Lower leg skin (tissue), 3 donors: ENCODE results near the gene COX6B1.

Experiments used
- POLR2A ChIP-seq, 2 donors: fragments of 450-650 bp; IDR thresholded peaks; one replicate each; pipeline ENCODE4 v1.6.1; 2016 to 2017; ENCODE audit warnings: antibody characterized with exemption in 2 of 2, mild to moderate bottlenecking in 1 of 2, moderate library complexity in 1 of 2
- TF ChIP-seq, protein P1 (sequence below), 3 donors: fragments of 450-650 bp; IDR thresholded peaks; one replicate each; pipeline ENCODE4 v1.5.1; 2016; ENCODE audit warnings: antibody characterized with exemption in 3 of 3, mild to moderate bottlenecking in 3 of 3, moderate library complexity in 2 of 3

GRCh38 chr19:35609851-35610353 lies 38.2 kb upstream of the COX6B1 start:
- TF ChIP-seq, protein P1, sequence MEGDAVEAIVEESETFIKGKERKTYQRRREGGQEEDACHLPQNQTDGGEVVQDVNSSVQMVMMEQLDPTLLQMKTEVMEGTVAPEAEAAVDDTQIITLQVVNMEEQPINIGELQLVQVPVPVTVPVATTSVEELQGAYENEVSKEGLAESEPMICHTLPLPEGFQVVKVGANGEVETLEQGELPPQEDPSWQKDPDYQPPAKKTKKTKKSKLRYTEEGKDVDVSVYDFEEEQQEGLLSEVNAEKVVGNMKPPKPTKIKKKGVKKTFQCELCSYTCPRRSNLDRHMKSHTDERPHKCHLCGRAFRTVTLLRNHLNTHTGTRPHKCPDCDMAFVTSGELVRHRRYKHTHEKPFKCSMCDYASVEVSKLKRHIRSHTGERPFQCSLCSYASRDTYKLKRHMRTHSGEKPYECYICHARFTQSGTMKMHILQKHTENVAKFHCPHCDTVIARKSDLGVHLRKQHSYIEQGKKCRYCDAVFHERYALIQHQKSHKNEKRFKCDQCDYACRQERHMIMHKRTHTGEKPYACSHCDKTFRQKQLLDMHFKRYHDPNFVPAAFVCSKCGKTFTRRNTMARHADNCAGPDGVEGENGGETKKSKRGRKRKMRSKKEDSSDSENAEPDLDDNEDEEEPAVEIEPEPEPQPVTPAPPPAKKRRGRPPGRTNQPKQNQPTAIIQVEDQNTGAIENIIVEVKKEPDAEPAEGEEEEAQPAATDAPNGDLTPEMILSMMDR (IDR thresholded peaks at IDR 0.05), result no peak
- no peak for TF ChIP-seq POLR2A (IDR thresholded peaks at IDR 0.05)
